GM21515 (cell line): ENCODE results near the gene CSAG3.

Experiments
- ATAC-seq: cut with Tn5 transposase; IDR thresholded peaks from one replicate; pipeline ENCODE4 v1.9.1; 2021; ENCODE audit not compliant: unreplicated experiment

Gene CSAG3

GRCh38 chrX:152806035-152806434 lies 47.0 kb downstream of the CSAG3 start:
- no peak for ATAC-seq
